Stimulated activated CD8-positive, alpha-beta memory T cell treated with anti-CD3 and anti-CD28 coated beads, Interleukin-15, amount 100 ng/mL, for 48 hours (primary cell): Measurements from ENCODE around the gene SMIM14.
A peak's percentile ranks its signal among the peaks of the same experiment; 100 is the strongest.
"Not testable (repeated sequence)": the region's sequence is repeated elsewhere in the genome, so short reads cannot be mapped to it uniquely, and the experiment has no call there.

ENCODE experiments used
- DNase-seq, 2 donors: peaks; one replicate each; pipeline ENCODE4 v3.0.0-alpha.2; 2020; ENCODE audit warnings: low read depth in 2 of 2

Gene SMIM14

DNA sequence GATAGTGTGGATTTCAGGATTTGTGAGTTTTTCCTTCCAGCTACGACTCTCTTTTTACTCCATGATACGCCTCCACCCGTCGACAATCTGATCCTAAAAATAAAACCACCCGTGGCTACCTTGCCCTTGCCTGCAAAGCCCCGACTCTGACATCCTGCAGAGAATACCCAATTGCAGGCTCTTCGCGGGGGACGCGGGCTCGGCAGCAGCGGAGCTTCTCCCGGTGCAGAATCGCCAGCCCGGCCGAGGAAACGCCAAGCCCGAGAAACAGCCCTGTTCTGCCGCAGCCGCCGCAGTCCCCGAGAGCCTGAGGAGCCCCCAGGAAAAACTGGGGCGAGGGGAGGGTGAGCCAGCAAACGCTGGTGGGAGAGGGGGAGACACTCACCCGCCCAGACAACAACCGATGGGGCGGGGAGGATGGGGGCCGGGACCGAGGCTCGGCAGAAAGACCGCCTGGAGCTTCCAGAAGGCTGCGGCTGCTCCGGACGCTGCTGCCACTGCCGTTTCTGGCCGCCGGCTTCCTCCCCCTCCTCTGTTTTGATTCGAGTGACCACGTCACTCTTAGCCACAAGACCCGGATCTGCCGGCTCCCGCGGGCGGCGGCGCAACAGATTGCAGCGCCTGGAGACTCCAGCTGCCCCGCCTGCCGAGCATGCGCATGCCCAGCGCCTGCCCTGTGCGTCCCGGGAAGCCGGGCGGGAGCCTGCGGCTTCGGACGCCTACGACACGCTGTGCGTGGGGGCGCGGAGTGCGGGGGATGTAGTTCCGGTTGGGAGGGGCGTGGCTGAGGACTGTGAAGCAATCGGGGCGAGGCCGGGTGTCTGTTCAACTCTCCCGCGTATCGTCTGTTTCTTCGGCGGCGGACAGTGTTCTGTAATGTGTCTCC is at the start of gene SMIM14:
SMIM14 (minus strand) TSS at position 512 of the 886 bp plus-strand sequence. CDS start 33,720 bp downstream, outside the sequence.
- peak; percentile 85 to 86 for DNase-seq

DNA sequence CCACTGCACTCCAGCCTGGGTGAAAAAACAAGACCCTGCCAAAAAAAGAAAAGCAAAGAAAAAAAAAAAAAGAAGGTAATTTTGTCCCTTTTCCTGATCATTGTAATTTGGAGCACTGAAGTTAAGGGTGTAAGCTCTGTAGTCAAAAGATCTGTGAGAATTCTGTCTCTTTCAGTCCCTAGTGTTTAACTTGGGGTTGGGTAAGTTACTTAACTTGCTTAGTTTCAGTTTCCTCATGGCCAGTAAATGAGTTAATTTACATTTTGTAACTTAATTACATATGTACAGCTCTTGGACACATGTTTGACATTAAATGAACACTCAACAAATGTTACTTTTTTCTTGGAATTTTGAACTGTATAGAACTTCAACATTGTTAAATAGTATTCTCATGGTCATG is 48.3 kb upstream of the SMIM14 start:
- DNase-seq: no peak

DNA sequence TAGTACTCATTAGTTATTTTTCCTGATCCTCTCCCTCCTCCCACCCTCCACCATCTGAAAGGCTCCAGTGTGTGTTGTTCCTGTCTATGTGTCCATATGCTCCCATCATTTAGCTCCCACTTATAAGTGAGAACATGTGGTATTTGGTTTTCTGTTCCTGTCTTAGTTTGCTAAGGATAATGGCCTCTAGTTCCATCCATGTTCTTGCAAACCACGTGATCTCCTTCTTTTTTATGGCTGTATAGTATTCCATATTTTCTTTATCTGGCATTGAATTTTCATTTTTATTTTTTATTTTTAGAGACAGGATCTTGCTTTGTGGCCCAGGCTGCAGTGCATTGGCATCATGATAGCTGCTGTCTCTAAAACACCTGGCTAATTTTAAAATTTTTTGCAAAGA is 47.3 kb upstream of the SMIM14 start:
- DNase-seq: no peak

DNA sequence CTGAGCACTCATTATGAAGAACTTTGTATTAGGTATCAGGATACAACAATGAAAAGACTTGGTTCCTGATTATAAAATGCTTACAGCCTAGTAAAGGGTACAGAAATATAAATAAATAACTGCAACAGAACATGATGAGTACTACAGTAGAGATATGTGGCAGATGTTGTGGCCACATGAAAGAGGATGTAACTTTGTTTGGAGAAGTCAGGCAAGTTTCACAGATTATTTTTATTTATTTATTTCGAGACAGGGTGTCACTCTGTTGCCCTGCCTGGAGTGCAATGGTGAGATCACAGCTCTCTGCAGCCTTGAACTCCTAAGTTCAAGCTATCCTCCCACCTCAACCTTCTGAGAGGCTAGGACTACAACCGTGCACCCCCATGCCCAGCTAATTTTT is 43.5 kb upstream of the SMIM14 start:
- no peak for DNase-seq

DNA sequence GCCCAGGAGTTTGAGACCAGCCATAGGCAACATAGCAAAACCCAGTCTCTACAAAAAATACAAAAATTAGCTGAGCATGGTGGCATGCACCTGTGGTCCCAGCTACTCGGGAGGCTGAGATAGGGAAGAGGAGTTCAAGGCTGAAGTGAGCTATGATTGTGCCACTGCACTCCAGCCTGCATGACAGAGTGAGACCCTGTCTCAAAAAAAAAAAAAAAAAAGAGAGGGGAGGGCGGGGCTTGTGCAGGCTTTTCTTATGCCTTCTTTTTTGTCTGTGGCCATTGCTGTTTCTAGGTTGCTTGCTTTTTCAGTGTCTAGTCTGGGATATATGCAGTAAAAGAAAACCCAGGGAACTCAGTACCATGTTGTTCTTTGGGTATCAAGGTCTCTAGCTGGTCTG is 42.3 kb upstream of the SMIM14 start:
- DNase-seq: not testable (repeated sequence)

DNA sequence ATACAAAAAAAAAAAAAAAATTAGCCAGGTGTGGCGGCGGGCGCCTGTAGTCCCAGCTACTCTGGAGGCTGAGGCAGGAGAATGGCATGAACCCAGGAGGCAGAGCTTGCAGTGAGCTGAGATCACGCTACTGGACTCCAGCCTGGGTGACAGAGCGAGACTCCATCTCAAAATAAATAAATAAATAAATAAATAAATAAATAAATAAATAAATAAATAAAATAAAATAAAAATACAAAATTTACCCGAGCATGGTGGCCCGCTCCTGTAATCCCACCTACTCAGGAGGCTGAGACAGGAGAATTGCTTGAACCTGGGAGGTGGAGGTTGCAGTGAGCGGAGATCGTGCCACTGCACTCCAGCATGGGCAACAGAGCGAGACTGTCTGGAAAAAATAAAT is 37.0 kb upstream of the SMIM14 start:
- not testable (repeated sequence) for DNase-seq

DNA sequence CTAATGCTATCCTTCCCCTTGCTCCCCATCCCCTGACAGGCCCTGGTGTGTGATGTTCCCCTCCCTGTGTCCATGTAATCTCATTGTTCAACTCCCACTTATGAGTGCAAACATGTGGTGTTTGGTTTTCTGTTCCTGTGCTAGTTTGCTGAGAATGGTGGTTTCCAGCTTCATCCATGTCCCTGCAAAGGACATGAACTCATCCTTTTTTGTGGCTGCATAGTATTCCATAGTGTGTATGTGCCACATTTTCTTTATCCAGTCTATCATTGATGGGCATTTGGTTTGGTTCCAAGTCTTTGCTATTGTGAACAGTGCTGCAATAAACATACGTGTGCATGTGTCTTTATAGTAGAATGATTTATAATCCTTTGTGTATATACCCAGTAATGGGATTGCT is 31.6 kb upstream of the SMIM14 start:
- DNase-seq: not testable (repeated sequence)

DNA sequence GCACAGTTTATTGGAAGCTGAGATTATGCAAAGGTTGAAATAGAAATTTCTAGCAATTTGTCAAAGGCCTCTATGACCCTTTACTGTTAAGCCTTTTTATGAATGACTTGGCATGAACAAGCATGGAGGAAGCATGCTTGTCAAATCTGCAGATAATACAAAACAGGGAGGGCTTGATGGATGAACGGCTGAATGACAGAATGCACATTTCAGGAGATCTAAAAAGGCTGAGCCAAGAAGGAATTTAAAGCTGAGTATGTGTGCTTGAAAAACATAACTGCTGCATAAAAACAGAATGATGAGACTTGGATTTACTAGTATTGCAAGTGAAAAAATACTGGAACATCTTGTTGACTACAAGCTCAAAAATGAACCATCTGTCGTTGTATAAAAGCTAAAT is 30.2 kb upstream of the SMIM14 start:
- no peak for DNase-seq

DNA sequence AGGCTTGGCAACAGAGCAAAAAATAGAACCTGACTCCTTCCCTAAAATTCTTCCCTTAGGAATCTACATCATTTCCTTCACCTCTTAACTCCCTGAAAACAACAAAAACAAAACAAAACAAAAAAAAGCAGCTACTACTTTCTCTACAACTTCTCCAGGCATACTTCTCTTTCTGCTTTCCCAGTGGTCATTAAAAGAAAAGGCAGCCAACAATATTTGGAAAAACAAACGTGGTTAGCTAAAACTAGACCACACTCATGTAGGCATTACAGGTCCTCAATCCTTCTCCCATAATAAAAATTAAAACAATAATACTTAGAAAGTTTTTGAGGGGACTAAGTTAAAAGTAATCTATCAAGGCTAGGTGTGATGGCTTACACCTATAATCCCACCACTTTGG is 29.0 kb upstream of the SMIM14 start:
- no peak for DNase-seq

DNA sequence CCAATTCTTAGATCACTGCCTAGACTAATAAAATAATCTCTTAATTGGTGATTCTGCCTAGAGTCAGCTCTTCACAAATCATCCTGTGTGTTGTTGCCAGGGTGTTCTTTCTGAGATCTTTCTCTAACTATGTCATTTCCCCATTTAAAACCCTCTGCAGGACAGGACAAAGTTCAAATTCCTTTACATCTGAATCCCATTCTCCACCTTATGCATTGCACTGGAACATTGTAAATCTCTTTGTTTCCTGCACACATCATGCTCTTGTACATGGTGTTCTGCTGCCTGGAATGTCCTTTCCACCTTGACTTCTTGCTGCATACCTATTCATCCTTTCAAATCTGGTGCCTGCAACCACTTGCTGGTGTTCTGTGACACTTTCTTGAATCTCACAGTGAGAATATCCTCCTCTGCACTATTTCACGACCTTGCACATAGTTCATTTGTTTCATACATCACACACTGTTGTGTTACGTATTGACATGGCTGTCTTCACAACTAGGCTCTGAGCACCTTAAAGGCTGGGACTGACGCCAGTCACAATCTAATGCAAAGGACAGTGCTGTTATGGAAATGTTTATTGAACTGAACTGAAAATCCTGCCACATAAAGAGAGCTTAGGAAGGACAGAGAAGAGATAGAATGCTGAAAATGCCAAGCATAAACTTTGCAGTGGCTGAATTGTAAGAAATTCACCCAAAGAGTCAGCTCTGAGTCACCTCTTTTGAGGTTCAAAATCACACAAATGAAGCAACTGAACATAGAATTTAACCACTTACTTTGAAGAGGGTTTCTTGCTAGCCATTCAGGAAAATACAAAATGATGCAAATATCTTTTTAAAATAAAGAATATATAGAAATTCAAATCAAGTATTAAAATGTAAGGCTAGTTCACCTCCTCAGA is 26.4 kb upstream of the SMIM14 start:
- no peak for DNase-seq

DNA sequence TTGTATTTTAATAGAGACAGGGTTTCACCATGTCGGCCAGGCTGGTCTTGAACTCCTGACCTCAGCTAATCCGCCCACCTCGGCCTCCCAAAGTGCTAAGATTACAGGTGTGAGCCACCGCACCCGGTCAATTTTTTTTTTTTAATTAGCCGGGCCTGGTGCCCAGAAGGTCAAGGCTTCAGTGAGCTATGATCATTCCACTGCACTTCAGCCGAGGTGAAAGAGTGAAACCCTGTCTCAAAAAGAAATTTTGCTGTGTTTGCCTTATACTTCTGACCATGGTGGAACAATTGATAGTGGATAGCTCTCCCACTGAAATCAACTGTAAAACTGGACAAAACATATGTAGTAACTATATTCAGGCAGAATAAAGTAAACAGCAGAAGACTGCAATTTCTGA is 24.0 kb upstream of the SMIM14 start:
- no peak for DNase-seq

DNA sequence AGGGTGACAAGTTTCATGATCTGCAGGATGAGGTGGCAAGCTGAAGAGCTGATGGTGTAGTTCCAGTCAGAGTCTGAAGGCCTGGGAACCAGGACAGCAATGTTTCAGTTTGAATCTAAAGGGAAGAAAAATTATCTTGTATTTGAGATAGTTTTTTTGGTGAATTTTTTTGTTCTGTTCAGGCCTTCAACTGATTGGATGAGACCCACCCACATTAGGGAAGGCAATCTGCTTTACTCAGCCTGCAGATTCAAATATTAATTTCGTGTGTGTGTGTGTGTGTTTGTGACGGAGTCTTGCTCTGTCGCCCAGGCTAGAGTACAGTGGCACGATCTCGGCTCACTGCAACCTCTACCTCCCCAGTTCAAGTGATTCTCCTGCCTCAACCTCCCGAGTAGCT is 22.1 kb upstream of the SMIM14 start:
- no peak for DNase-seq

DNA sequence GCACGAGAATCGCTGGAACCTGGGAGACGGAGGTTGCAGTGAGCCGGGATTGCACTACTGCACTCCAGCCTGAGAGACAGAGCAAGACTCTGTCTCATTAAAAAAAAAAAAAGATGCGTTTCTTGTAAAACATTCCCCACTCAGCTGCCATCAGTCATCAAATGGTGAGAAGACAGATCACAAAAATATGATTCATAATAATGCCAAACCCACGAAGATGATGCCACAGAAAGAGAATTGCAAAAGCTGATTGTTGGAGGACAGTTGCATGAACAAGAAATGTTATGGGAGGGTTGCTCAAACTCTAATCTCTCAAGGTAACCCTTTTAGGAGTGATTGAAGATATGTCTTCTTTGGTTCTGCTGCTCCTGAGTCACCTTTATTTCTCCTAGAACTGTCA is 21.4 kb upstream of the SMIM14 start:
- DNase-seq: no peak

DNA sequence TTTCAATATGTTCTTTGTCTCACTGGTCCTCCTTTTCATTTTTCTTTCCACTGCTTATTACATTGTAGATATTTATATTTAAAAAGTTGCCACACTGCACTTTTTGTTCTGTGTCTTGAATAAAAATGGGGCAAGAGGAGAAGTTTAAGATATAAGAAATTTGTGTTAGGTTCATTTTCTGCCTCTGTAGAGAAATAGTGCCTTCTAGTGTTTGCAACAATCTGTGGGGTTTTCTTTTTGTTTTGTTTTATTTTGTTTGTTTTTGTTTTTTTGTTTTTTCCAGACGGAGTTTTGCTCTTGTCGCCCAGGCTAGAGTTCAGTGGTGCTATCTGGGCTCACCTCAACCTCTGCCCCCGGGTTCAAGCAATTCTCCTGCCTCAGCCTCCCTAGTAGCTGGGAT is 20.1 kb upstream of the SMIM14 start:
- no peak for DNase-seq

DNA sequence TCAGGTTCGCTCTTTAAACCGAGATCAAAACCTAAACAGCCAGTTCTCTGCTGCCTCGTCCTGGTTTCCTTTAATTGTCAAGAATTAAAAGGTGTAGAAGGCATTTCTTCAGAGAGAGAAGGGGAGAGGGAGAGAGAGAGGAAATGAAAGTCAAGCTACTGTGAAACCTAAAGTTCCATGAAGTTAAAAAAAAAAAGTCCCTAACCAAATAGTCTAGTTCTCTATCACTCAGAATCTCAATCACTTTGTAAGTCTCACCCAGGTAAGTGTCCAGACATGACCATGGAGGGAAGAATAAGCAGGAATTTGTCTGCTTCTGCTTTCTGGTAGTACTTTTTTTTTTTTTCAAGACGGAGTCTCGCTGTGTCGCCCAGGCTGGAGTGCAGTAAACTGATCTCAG is 18.8 kb upstream of the SMIM14 start:
- DNase-seq: no peak

DNA sequence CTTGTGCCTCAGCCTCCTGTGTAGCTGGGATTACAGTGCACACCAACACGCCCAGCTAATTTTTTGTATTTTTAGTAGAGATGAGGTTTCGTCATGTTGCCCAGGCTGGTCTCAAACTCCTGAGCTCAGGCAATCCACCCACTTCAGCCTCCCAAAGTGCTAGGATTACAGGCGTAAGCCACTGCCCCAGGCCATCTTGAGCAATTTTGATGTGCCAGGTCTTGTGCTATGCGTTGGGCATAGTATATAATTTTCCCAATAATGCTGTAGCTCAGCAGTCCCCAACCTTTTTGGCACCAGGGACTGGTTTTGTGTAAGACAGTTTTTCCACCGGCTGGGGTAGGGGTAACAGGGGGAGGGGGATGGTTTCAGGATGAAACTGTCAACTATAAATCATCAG is 18.0 kb upstream of the SMIM14 start:
- not testable (repeated sequence) for DNase-seq

DNA sequence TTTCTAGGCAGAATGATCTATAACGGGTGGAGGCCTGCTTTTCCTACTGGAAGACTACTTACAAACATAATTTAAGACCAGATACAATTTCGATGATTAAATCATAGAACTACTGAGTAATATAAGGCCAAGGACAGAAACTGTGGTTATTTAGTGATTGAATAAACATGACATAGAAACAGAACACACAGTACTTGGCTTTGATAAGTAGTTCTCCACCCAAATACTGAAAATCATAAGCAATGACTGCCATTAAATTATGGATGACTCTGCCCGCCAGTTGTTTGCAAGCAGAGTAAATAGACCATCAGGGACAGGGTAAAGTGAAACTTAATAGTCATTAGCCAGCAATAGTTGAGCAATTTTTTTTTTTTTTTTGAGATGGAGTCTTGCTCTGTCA is 17.2 kb upstream of the SMIM14 start:
- DNase-seq: no peak

DNA sequence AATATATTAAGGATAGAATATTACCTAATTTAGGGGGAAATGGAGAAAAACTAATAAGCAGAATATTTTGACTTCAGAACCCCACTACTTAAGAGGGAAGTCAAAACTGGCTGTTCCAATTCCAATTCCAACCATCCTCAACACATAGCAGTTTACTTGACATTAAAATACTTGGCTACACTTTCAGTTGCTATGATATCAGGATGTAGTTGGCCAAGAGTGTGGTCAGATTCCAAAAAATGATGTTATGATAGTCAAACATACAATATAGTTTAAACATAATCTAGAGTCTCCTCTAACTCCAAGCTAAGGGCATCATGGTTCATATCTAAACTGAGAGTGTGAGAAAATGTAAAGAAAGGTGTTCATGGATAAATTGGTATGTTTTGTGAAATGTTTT is 16.5 kb upstream of the SMIM14 start:
- DNase-seq: no peak

DNA sequence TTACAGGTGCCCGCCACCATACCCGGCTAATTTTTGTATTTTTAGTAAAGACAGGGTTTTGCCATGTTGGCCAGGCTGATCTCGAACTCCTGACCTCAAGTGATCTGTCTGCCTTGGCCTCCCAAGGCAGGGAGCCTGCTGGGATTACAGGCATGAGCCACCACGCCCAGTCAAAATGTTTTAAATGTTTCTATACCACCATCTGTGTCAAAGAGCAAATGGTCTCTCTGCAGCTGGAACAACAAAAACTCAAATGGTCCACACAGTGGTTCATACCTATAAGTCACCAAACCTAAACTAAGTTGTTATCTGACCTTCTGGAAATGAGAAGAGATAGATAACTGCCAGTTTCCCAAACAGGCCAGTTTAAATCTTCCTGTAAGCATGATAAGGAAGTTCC is 12.9 kb upstream of the SMIM14 start:
- not testable (repeated sequence) for DNase-seq

DNA sequence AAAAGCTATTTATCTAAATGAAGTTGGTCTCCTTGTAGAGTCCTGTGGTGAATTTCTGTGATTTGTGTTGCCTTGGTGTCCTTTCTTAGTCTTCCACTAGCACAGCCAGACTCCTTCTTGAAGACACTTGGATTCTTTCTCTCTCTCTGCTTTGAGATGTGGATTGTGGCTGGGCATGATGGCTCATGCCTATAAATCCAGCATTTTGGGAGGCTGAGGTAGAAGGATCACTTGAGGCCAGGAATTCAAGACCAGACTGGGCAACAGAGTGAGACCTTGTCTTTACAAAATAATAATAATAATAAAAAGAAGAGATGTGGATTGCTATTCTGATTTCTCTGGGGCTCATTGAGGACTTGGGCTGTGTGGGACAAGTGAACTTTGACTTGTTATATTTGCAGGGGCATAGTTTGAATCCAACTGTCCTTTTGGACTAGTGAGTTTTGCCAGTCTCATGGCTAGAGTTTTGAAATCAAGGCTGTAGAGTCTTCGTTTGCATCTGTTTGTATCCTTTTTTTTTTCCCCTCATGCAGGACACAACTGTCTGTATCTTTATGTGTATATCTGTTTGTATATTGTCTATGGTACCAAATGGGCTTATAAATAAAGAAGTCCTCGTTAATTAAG is 11.1 kb upstream of the SMIM14 start:
- no peak for DNase-seq

DNA sequence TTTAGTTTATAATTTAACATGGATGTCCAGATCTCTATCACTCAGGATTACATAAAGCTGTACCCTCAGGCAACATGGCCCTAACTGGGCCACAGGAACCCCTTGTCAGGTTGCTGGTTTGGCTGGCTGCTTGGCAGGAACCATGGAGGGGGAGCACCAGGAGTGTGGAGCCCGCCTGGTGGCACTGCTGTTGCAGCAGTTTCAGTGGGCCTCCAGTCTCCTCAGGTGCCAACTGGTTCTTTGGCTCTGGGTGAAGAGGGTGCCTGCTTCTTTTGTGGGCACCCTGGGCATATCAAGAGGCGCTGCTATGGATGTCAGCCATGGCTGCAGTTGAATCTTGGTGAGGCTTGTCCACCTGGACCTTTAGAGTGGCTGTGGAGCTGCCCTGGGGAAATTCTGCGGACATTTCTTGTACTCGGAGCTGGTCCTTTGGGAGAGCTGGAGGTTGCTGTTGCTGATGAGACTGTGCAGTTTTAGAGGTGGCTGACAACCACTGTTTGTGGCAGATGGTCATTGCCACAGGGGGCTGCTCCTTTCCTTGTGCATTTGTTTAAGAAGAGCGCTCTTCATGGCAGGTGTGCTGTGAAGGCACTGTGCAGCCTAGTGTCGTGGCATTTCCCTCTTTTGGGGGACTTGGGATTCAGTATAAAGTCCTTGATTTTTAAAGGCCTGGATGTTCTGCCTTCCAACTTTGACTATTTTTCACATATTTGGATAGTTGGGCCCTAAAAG is 10.3 kb upstream of the SMIM14 start:
- DNase-seq: no peak

DNA sequence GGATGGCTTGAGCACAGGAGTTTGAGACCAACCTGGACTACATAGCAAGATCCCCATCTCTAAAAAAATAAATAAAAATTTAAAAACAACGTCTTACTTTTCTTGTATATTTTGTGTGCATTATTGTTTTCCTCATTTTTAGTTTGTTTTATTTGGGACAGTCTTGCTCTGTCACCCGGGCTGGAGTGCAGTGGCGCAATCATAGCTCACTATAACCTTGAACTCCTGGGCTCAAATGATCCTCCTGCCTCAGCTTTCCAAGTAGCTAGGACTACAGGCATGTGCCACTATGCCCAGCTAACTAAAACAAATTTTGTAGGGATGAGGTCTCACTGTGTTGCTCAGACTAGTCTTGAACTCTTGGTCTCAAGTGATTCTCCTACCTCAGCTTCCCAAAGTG is 9.5 kb upstream of the SMIM14 start:
- DNase-seq: no peak
